Activated CD4-positive, alpha-beta T cell treated with anti-CD3 and anti-CD28 coated beads, Interleukin-2, amount 50 U/mL, for 48 hours (primary cell): Measurements from ENCODE around the gene KIF27.
A peak's percentile ranks its signal among the peaks of the same experiment; 100 is the strongest.
"Not testable (repeated sequence)": the region's sequence is repeated elsewhere in the genome, so short reads cannot be mapped to it uniquely, and the experiment has no call there.

ENCODE experiments used
- DNase-seq, 2 experiments: peaks; one replicate each; pipeline ENCODE4 v3.0.0-alpha.2; 2020

Gene KIF27, protein sequence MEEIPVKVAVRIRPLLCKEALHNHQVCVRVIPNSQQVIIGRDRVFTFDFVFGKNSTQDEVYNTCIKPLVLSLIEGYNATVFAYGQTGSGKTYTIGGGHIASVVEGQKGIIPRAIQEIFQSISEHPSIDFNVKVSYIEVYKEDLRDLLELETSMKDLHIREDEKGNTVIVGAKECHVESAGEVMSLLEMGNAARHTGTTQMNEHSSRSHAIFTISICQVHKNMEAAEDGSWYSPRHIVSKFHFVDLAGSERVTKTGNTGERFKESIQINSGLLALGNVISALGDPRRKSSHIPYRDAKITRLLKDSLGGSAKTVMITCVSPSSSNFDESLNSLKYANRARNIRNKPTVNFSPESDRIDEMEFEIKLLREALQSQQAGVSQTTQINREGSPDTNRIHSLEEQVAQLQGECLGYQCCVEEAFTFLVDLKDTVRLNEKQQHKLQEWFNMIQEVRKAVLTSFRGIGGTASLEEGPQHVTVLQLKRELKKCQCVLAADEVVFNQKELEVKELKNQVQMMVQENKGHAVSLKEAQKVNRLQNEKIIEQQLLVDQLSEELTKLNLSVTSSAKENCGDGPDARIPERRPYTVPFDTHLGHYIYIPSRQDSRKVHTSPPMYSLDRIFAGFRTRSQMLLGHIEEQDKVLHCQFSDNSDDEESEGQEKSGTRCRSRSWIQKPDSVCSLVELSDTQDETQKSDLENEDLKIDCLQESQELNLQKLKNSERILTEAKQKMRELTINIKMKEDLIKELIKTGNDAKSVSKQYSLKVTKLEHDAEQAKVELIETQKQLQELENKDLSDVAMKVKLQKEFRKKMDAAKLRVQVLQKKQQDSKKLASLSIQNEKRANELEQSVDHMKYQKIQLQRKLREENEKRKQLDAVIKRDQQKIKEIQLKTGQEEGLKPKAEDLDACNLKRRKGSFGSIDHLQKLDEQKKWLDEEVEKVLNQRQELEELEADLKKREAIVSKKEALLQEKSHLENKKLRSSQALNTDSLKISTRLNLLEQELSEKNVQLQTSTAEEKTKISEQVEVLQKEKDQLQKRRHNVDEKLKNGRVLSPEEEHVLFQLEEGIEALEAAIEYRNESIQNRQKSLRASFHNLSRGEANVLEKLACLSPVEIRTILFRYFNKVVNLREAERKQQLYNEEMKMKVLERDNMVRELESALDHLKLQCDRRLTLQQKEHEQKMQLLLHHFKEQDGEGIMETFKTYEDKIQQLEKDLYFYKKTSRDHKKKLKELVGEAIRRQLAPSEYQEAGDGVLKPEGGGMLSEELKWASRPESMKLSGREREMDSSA (N-terminal part only)

DNA sequence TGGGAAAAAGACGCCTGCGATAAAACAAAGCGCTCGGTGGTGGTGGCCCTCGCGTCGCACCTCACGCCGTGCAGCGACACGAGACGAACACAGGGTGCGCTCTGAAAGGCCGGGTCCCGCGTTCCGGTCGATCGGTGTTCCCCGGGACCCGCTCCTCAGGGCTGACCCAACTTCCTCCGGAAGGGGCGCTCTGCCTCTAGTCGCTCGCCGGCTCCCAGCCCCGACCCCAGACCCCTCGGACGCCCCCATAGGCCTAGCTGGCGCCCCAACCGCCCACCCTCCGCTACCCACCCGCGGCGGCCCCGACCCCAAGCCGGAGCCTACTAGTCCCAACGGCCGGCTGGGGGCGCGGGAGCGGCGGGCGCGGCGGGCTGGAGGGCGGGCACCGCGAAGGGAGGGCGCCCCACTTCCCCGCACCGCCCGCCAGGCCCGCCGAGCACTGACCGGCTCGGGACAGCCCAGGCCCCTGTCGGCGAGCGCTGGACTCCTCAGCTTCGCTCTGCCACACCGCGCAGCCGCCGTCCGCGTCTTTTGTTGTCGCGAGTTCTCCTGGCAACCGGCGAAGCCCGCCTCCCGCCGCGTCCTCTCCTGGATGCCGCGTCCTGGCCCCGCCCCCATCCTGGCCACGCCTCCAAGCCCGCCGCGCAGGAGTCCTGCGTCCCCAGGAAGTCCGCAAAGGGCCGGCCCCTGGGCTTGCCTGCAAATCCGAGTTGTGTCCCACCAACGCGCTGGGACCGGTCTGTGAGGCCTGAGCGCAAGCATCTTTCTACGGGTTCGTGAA is at the start of gene KIF27:
TSS of gene KIF27 (minus strand) at position 506 of the 781 bp plus-strand sequence. CDS start 5,841 bp downstream, outside the sequence.
- DNase-seq: peak; percentile 99

DNA sequence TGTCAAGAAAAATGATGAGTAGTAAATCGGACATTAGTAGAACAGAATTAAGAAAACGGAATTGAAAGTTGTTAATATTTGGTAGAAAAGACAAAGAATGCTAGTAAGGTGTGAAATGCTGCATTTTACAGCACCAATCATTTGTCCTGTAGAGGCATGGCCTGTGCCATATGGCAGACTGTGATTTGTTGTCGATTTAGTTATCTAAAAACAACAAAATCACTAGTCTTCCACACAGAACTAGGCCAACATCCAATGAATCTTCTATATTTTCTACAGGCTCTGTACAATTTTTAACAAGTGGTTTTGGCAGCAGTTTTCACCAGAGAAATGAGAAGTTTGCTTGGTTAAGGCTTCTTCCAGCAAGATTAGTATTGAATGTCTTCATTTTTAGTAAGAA is 48.4 kb upstream of the KIF27 start:
- DNase-seq: no peak

DNA sequence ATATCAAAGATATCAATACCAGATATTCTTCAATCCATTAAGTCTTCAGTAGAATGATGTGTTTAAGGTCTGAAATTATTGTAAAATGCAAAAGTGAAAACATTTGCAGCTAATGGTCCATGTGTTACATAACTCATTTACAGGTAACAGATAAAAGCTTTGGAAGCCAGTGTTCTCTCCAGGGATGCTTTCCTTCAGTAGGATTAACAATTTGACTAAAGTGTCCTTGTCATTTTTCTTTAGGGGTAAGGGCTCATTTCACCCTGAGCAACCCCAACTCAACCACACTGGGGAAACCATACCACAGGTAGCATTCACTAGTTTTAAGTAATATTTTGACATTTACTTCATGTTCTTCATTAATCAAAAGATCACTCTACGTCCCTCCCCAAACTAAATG is 45.8 kb upstream of the KIF27 start:
- DNase-seq: no peak

DNA sequence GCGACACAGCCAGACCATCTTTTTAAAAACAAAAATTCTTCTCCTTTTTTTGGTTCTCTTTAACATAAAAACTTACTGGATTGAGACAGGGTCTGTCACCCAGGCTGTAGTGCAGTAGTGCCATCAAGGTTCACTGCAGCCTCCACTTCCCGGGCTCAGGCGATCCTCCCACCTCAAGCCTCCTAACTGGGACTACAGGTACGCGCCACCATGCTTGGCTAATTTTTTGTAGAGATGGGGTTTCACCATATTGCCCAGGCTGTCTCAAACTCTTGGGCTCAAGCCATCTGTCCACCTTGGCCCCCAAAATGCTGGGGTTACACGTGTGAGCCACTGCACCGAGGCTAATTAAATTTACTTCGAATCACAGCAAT is 45.0 kb upstream of the KIF27 start:
- DNase-seq: no peak

DNA sequence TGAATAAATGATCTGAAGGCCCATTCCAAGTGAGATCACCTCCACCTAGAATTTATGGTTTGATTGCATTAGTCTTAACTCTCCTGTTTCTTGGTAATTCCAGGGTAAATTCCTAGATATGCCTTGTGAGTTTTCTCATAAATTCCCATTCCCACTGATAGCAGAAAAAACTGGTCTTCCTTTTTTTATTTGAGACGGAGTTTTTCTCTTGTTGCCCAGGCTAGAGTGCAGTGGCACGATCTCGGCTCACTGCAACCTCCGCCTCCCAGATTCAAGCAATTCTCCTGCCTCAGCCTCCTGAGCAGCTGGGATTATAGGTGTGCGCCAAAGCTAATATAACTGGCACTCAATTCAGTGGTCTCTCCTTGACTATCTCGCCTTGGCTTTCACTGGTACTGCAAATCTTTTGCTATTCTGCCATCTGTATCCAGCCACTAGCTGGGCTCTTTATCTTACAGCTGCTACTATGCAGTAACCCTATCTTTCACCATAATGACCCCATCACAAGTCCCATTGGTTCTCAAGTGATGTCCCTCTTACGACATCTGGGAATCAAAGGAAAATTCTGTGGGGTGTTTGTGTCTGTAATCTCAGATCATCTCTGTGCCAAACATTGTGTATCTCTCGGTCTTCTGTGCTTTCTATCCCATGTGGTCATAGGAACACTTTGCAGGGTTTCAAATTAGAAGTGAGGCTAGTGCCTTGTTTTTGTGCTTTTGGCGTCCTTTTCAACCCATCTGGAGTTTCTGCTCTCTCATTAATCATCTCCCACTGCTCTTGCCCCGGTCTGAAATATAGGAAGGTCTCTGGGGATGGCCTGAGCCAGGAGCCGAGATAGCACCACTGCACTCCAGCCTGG is 44.3 kb upstream of the KIF27 start:
- DNase-seq: no peak

DNA sequence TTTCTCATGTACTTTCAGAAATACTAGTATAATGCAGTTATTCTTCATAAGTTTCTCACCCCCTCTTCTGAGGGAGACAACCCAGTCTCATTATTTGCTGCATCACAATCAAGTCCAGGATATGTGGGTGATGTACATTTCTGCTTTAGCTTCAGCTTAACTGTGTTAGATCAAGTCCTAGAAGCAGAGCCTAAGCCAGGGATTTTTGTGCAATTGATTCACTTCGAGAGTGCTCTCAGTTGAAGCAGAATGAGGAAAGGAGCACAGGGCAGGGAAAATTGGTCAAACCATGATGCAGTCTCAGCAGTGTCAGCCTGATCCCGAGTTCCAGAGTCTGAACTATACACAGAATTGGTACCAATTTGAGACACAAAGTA is 43.7 kb upstream of the KIF27 start:
- DNase-seq: no peak

DNA sequence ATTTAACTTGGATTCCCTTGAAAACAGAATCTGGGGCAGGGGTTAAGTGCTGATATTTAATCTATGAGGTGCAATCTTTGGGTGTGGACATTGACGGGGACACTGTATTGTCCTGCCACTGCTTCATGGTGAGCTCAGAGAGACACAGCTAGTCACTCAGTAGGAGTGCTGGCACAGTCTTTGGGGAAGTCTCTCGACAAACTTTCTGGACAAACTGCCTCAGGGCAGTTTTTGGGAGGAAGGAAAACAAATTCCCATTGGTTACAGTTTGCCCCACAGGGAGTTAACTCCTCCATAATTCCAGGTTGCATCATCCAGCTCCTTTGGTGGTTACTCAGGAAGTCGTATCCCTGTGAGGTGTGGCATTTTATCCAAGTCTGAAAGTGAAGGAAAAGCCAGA is 40.9 kb upstream of the KIF27 start:
- DNase-seq: no peak

DNA sequence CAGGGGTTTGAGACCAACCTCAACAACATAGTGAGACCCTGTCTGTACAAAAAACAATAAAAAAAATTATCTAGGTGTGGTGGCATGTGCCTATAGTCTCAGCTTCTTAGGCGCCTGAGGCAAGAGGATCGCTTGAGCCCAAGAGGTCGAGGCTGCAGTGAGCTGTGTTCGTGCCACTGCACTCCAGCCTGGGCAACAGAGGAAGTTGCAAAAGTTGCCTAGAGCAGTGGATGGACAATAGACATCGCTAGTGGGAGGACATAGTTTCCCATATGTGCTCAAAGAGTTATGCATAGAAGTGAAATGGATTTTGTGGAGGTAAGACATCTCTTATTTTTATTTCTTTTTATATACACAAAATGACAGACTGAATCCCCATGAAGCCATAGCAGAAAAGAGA is 39.8 kb upstream of the KIF27 start:
- no peak for DNase-seq

DNA sequence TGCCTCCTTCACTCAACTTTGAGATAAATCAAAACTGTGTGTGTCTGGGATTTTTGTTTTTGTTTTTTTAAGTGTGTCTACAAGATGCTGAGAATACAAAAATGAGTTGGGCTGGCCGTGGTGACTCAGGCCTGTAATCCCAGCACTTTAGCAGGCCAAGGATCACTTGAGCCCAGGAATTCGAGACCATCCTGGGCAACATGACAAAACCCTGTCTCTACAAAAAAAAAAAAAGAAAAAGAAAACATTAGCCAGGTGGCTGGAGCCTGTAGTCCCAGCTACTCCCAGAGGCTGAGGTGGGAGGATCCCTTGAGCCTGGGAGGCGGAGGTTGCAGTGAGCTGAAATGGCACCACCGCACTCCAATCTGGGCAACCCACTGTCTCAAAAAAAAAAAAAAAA is 37.8 kb upstream of the KIF27 start:
- no peak for DNase-seq

DNA sequence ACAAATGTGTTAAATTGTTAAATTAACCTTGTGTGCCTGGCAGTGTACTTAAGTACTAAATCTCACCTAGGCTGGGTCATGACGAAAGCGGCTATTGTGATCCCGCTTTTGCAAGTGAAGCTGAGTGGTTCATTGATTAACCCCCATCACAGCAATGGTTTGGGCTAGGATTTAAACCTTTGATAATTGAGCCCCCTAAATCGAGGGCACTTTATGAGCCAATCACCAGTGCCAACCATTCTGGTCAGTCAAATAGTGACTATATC is 35.9 kb upstream of the KIF27 start:
- no peak for DNase-seq

DNA sequence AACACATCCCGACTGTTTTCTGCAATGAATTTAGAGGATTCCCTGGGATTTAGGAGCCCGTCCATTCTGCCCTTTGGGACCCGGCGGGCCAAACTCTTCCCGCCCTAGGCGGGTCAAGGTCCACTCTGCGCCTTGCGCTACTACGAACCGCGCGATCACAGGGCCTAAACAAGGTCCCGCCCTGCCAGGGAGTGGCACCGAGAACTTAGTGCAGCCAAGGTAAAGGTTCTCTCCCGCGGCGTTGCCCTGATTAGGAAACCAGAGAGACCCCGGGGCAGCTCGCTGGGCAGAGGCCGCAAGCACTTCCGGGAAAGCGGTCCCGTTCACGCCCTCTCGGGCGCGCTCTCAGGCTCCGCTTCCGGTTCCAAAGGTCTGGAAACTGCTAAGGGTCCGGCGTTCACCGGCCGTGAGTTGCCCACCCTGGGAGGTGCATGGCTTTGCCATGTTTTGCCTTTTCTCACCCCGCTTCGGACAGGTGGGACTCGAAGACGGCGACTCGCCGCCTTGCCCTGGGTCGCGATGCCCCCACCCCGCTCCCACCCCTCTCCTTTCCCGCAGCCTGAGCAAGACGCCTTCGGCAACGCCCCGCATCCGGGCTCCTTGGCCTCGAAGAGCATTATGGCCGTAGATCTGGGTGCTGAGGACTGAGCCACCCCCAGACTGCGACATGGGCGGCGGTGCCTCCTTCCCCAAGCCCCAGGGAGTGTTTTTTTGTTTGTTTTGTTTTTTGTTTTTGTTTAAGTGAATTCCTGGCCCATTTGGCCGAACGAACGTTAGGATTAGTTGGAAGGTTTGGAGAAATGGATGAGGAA is 35.4 kb upstream of the KIF27 start:
- DNase-seq: peak; percentile 72 to 80

DNA sequence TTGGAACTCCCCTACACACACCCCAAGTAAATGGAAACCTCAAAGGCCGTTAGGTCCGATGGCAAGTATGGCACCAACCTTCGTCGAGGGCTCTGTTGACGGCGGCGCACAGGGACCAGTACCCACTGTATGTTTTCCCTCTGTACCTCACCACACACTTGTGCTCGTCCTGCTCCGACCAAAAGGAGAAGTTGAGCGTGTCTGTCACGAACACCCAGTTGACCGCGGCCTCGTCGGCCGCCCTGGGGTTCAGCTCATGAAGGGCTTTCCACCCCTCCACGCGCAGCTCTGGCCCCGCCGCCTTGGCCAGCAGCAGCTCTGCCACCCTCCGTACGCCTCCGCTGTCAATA is 34.8 kb upstream of the KIF27 start:
- DNase-seq: peak; percentile 45 to 57

DNA sequence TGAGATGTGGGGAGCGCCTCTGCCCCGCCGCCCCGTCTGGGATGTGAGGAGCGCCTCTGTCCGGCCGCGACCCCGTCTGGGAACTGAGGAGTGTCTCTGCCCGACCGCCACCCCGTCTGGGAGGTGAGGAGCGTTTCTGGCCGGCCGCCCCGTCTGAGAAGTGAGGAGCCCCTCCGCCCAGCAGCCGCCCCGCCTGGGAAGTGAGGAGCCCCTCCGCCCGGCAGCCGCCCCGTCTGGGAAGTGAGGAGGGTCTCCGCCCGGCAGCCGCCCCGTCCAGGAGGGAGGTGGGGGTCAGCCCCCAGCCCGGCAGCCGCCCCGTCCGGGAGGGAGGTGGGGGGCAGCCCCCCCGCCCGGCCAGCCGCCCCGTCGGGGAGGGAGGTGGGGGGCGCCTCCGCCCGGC is 26.9 kb upstream of the KIF27 start:
- not testable (repeated sequence) for DNase-seq

DNA sequence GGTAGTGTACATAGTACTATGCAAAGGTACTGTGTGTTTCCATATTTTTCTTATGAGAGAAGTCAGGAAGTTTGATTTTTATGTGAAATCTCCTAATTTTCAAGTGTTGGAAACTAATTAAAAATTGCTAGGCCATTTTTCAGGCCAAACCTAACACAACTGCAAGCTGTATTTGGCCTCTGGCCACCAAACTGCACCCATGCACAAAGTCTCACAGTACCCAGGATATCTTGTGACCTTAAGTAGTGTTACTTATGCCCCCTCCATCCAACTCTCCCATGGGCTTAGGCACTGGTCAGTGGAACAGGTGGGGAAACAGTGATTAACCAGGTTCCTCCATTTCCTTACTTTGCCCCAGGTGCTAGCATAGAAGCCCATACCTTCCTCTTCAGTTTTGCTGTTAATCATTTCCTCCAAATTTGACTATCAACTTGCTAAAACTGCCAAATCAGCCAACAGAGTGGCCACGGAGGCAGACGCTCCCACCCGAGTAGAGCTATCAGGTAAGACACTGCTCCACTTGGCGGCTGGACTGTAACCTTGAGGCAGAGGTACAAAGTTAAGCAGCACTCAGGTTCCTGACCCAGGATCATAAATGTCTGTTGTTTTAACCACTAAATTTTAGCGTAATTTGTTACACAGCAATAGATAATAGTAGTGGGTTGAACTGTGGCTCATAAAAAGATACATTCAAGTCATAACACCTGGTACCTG is 19.5 kb upstream of the KIF27 start:
- DNase-seq: no peak

DNA sequence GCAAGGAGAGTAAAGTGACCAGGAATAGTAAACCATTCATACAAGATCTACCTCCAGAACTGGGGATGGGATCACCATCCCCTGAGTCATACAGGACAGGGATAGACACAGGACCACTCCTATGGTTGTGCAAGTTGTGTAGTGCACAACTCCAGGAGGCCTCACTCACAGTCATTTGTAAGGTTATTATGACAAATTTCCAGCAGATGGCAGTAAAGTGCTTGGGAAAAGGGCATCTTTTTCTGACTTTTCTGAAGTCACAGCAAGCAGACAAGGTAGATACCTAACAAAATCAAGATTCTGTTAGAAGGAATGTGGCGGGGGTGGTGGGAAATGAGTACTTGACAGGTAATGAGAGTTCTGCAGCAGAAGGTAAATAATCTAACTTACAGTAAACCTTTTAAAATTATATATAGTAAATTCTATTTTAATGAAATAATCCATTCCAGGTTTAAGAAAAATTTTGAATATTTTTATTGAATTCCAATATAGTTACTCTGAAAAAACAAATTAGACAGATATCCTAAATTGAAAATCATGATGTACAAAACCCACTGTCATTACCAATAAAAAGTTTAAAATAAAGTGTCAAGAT is 16.7 kb upstream of the KIF27 start:
- DNase-seq: peak in 1 of 2 experiments; percentile 7

DNA sequence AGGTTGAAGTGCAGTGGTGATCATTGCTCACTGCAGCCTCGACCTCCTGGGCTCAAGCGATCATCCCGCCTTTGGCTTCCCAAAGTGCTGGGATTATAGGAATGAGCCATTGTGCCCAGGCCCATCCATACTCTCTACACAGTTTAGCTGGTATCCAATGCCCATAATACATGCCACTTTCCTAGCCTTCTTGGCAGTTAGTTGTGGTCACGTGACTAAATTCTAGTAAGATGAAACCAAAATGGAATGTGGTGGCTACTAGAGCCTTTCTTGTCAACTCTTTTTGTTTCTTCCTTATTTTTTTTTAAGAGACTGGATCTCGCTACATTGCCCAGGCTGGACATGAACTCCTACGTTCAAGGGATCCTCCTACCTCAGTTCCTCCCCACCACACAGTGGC is 15.3 kb upstream of the KIF27 start:
- DNase-seq: no peak

DNA sequence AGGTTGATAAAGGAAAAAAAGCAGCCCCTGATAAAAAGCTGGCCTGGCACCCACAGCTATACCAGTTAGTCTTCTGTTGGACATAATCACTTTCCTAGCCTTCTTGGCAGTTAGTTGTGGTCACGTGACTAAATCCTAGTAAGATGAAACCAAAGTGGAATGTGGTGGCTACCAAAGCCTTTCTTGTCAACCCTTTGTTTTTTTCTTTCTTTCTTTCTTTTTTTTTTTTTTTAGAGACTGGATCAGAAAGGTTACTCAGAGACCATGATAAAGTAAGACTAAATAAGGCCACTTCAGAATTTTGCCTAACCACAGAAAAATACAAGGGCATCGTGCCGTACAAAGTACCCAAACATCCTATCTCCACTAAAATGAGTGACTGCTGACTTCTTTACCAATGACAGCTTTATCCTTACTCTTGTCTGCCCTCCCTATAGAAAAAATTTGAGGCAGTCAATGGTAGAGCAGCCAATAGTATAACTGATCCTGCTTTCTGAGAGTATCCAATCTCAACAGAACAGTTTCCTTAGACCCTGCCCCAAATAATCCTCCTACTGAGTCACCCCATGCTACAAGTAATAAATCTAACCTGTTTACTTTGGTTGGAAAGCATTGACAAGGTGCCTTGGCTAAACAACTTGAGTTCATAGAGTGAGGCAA is 14.2 kb upstream of the KIF27 start:
- DNase-seq: no peak

DNA sequence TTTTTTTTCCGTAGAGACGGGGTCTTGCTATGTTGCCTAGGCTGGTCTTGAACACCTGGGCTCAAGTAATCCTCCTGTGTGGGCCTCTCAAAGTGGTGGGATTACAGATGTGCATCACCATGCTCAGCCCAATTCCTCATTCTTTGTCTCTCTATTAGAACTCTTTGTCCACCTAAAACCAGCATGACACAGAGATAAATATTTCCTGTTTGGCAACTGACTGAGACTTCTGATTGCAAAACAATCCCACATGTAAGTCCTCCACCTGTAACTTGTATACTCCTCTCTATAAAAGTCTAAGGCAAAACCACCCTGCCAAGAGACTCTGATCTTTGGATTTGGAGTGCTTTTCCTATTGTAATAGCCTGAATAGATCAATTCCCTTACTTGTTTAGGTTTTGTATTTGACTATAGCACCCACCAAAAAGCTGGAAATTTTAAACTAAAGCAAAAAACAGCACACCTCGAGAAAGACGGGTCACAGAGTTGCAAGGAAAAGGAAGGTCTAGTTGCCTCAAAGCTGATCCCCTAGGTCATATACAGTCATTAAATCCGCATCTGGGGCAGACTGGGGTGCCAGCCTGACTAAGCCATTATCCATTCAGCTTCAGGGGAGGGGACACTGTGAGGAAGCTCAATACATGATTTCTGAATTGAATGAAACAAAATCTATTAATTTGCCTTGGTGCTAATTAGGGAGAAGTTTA is 13.5 kb upstream of the KIF27 start:
- no peak for DNase-seq

DNA sequence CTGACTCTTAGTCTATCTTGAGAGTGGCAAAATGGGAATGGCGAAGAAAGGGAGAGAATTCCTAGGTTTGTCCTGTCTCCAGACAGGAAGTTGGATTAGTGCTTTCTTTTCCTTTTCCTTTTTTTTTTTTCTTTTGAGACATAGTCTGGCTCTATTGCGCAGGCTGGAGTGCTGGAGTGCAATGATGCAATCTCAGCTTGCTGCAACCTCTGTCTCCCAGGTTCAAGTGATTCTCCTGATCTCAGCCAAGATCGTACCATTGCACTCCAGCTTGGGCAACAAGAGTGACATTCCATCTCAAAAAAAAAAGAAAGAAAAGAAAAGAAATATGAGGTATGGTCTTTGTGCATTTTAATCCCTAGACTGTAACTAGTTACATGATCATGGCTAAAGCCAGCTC is 12.6 kb upstream of the KIF27 start:
- DNase-seq: no peak
